ENCODE results near the gene DMBT1. TPM values are rescaled to one million over a fixed set of nuclear protein-coding genes. Genes with fewer than 3 reads are reported as not detected.

Gene DMBT1
- polyA plus RNA-seq, 1 donor (not counting 4 experiments of a cell fraction or from before 2014, with no cell fraction given) = 0.04 TPM

- Histone ChIP-seq H2AFZ (ENCODE audit: control insufficient read depth, low read length) (no peak overlapping the region), H3K36me3 (ENCODE audit: control insufficient read depth in 2 of 2, extremely low read depth in 1 of 2, insufficient read depth in 2 of 2, low read length in 2 of 2) (no peaks in the 10 kb centered on the region), H3K9ac (ENCODE audit: control insufficient read depth, extremely low read depth, insufficient read depth, low read length) (no peak overlapping the region), H3K4me1 (ENCODE audit: control insufficient read depth, extremely low read depth, insufficient read depth, low read length) (no peaks in the 10 kb centered on the region), H3K79me2 (ENCODE audit: control insufficient read depth, insufficient read depth, low read length) (no peaks in the 10 kb centered on the region), H3K9me1 (ENCODE audit: control insufficient read depth, extremely low read depth, insufficient read depth, low read length) (no peaks in the 10 kb centered on the region), H3K4me3 (ENCODE audit: control insufficient read depth in 2 of 3, extremely low read depth in 1 of 3, insufficient read depth in 2 of 3, low read depth in 1 of 3, low read length in 3 of 3) (no peak overlapping the region), H3K27me3 (ENCODE audit: control insufficient read depth, extremely low read depth, insufficient read depth, low read length) (no peaks in the 10 kb centered on the region), H3K27ac (ENCODE audit: control insufficient read depth, insufficient read depth, low read length) (no peak overlapping the region), H3K4me2 (ENCODE audit: control insufficient read depth, extremely low read depth, insufficient read depth, low read depth, low read length) (no peak overlapping the region), H4K20me1 (ENCODE audit: control insufficient read depth, extremely low read depth, insufficient read depth, low read length) (no peaks in the 10 kb centered on the region), H3K9me3 (ENCODE audit: control insufficient read depth, low read depth, low read length) (no peaks in the 10 kb centered on the region)
- DNase-seq (ENCODE audit: low read depth, low spot score) (no peak), FAIRE-seq (no peak)
- dilution Hi-C loops (cut with MboI; ENCODE audit: extremely low pct_ligation_motif_present, low sequenced_read_pairs) = no loop called here
- TF ChIP-seq EZH2 (IDR thresholded peaks at IDR 0.05; ENCODE audit: low read length) (no peak), CTCF (optimal IDR thresholded peaks at IDR 0.05 in 1 of 3, IDR thresholded peaks at IDR 0.05 in 1 of 3, conservative IDR thresholded peaks at IDR 0.05 in 1 of 3; ENCODE audit: extremely low read depth in 1 of 3, insufficient read depth in 2 of 3, low read length in 3 of 3) (no peak)
Observed at GRCh38 chr10:122682522-122682921, 122.0 kb downstream of the DMBT1 start.

GRCh38 chr10:122688293-122688989 lies 127.9 kb downstream of the DMBT1 start:
- Histone ChIP-seq H3K9me1 (ENCODE audit: control insufficient read depth, extremely low read depth, insufficient read depth, low read length) (no peaks in the 10 kb centered on the region), H3K79me2 (ENCODE audit: control insufficient read depth, insufficient read depth, low read length) (no peaks in the 10 kb centered on the region), H3K4me3 (ENCODE audit: control insufficient read depth in 2 of 3, extremely low read depth in 1 of 3, insufficient read depth in 2 of 3, low read depth in 1 of 3, low read length in 3 of 3) (no peak overlapping the region), H3K9me3 (ENCODE audit: control insufficient read depth, low read depth, low read length) (no peaks in the 10 kb centered on the region), H3K4me1 (ENCODE audit: control insufficient read depth, extremely low read depth, insufficient read depth, low read length) (no peaks in the 10 kb centered on the region), H3K36me3 (ENCODE audit: control insufficient read depth in 2 of 2, extremely low read depth in 1 of 2, insufficient read depth in 2 of 2, low read length in 2 of 2) (no peaks in the 10 kb centered on the region), H3K4me2 (ENCODE audit: control insufficient read depth, extremely low read depth, insufficient read depth, low read depth, low read length) (no peak overlapping the region), H3K9ac (ENCODE audit: control insufficient read depth, extremely low read depth, insufficient read depth, low read length) (no peak overlapping the region), H3K27ac (ENCODE audit: control insufficient read depth, insufficient read depth, low read length) (no peak overlapping the region), H4K20me1 (ENCODE audit: control insufficient read depth, extremely low read depth, insufficient read depth, low read length) (no peaks in the 10 kb centered on the region), H2AFZ (ENCODE audit: control insufficient read depth, low read length) (no peak overlapping the region), H3K27me3 (ENCODE audit: control insufficient read depth, extremely low read depth, insufficient read depth, low read length) (no peaks in the 10 kb centered on the region)
- FAIRE-seq (no peak), DNase-seq (ENCODE audit: low read depth, low spot score) (no peak)
- no peak for TF ChIP-seq CTCF (optimal IDR thresholded peaks at IDR 0.05 in 1 of 3, IDR thresholded peaks at IDR 0.05 in 1 of 3, conservative IDR thresholded peaks at IDR 0.05 in 1 of 3; ENCODE audit: extremely low read depth in 1 of 3, insufficient read depth in 2 of 3, low read length in 3 of 3)
- no peak for TF ChIP-seq EZH2 (IDR thresholded peaks at IDR 0.05; ENCODE audit: low read length)
- dilution Hi-C loops (cut with MboI; ENCODE audit: extremely low pct_ligation_motif_present, low sequenced_read_pairs) = no loop called here

Data from keratinocyte (primary cell).